HL-60 (cell line): ENCODE results near the gene SLBP.
A peak's percentile ranks its signal among the peaks of the same experiment; 100 is the strongest.

ENCODE experiments used
- DNase-seq, 2 experiments: peaks; one replicate each; pipeline ENCODE4 v3.0.0-alpha.2; 2010 to 2020; ENCODE audit warnings: low read depth in 1 of 2, low spot score in 1 of 2
- H3K27ac ChIP-seq: fragments of 250-450 bp; sonication (Bioruptor Pico); replicated peaks from 2 replicates; pipeline ENCODE4 v1.5.1; 2020; ENCODE audit warnings: mild to moderate bottlenecking, moderate library complexity
- H3K27me3 ChIP-seq: fragments of 250-450 bp; sonication (Bioruptor Pico); 2 replicates; pipeline ENCODE4 v1.5.1; 2021; ENCODE audit warnings: mild to moderate bottlenecking, moderate library complexity; ENCODE audit not compliant: insufficient read depth, poor library complexity, severe bottlenecking
- H3K4me3 ChIP-seq: replicated peaks from 2 replicates; pipeline ENCODE4 v1.5.1; 2011; ENCODE audit warnings: mild to moderate bottlenecking, control low read depth, low read length; ENCODE audit not compliant: insufficient read depth
- CTCF ChIP-seq: IDR thresholded peaks from one replicate; pipeline ENCODE4 v1.5.1; 2011; ENCODE audit warnings: low read length, control low read depth, inconsistent platforms; ENCODE audit not compliant: insufficient read depth
- GABPA ChIP-seq: IDR thresholded peaks from 2 replicates; pipeline ENCODE4 v1.6.1; 2012; ENCODE audit warnings: low read depth
- POLR2AphosphoS5 ChIP-seq: IDR thresholded peaks from 2 replicates; pipeline ENCODE4 v1.6.1; 2012; ENCODE audit warnings: low read depth
- REST ChIP-seq: IDR thresholded peaks from 2 replicates; pipeline ENCODE4 v1.6.1; 2012; ENCODE audit warnings: low read depth; ENCODE audit not compliant: insufficient replicate concordance
- SPI1 ChIP-seq: IDR thresholded peaks from 2 replicates; pipeline ENCODE4 v1.6.1; 2012; ENCODE audit warnings: low read depth, mild to moderate bottlenecking, borderline replicate concordance

Gene SLBP

GRCh38 chr4:1759818-1760223 is 47.7 kb upstream of the SLBP start:
- TF ChIP-seq SPI1 = no peak
- no peak for TF ChIP-seq CTCF
- TF ChIP-seq REST = no peak
- TF ChIP-seq POLR2AphosphoS5 = no peak
- no peak for TF ChIP-seq GABPA

DNA sequence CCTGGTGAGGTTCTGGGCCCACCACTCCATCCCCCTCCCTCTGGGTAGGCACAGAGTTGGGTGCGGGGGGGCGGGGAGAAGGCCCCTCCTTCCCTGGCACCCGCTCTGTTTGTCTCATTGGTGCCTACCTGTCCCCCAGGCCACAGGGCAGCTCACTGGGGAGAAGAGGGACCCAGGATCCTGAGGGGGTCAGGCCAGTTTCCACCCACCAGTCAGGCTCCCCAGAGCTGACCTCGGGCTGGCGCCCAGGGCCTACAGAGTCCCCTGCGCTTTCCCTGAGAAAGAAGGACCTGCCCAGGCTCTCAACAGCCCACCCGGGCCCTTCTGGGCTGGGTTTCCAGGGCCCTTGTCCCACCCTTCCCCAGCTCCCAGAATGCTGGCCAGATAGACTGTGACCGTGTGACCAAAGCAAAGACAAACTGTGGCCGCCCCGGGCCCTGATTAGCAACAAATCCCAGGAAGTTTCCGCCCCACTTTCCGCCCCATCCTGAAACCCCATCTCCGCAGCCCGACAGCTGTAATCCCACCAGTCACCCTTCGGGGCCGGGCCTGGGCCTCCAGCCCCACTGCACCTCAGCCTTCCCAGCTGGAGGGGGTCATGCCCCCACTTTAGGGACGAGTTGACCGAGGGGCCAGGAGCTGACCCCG is 47.2 kb upstream of the SLBP start:
- Histone ChIP-seq H3K27ac (no peak overlapping the region), H3K27me3 (peaks cover 17% of the 10 kb centered on the region), H3K4me3 (no peak overlapping the region)
- no peak for DNase-seq
- TF ChIP-seq GABPA (no peak), REST (no peak), CTCF (no peak), SPI1 (no peak), POLR2AphosphoS5 (no peak)

More at GRCh38 chr4:1759818-1760223, 47.7 kb upstream of the SLBP start:
- Histone ChIP-seq H3K27me3 (peaks cover 22% of the 10 kb centered on the region), H3K4me3 (no peak overlapping the region), H3K27ac (no peak overlapping the region)
- no peak for DNase-seq

DNA sequence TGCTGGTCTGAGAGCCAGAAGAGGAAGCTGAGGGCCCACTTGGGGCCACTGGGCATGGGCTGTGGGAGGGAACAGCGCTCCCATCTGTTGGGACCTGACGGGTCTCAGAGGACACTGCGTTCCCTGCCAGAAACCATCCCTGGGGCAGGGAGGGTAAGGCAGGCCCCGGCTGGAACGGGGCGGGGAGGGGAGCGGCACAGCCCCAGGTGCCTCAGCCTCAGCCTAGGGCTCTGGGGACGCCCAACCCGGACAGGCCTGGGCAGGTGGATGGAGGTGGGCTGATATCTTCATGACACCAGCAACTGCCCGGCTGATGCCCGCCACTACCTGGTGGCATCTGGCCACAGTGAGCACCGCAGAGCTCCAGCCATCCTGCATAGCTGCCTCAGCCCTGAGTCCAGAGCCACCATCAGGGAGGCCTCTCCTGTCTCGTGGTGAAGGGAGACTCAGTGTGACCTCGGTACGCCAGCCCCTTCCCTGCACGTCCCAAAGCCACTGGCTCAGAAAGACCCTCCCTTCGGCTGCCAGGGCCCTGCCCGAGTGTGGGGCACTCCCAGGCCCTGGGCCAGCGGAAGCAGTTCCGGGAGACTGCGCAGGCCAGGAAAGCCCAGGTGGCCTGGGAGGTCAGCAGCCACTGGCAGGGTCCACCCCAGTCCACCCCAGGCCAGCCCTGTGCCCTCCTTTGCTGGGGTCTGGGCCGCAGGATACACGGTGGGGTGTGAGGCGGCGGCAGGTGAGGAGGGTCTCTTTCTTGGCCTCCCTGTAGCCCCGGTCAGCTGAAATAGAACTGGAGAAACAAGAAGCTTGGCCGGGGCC is 46.4 kb upstream of the SLBP start:
- peak in 1 of 2 experiments; percentile 19 for DNase-seq

More for the DNA sequence above, 46.4 kb upstream of the SLBP start:
- Histone ChIP-seq H3K4me3 (no peak overlapping the region), H3K27ac (no peak overlapping the region), H3K27me3 (peaks cover 11% of the 10 kb centered on the region)
- TF ChIP-seq POLR2AphosphoS5 = no peak
- no peak for TF ChIP-seq REST
- TF ChIP-seq SPI1 = no peak
- no peak for TF ChIP-seq CTCF
- no peak for TF ChIP-seq GABPA
